Measurements from ENCODE around the gene SYPL2. TPM values are rescaled to one million over a fixed set of nuclear protein-coding genes. Genes with fewer than 3 reads are reported as not detected.
"Not testable (repeated sequence)": the region's sequence is repeated elsewhere in the genome, so short reads cannot be mapped to it uniquely, and the experiment has no call there.

Gene SYPL2
- total RNA-seq, 2 donors from 2014 or later: not detected

DNA sequence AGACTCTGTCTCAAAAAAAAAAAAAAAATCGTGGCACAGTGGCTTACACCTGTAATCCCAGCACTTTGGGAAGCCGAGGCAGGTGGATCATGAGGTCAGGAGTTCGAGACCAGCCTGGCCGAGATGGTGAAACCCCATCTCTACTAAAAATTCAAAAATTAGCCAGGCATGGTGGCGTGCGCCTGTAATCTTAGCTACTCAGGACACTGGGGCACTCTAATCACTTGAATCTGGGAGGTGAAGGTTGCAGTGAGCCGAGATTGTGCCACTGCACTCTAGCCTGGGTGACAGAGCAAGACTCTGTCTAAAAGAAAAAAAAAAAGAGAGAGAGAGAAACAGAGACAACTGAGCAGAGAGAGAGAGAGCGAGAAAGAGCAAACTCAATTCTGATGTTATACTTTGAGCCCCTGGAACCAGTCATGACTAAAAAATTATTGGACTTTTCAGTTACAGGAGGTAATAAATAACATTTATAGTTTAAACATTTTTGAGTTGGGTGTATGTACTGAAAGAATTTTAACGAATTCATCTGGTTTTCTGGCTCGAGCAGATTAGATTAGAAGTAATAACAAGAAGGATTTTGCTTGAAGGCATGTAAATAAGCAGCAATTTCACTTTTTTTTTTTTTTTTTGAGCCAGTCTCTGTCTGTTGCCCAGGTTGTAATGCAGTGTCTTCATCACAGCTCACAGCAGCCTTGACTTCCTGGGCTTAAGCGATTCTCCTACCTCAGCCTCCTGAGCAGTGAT is 20.2 kb upstream of the SYPL2 start:
- H3K4me3 Mint-ChIP-seq; H3K9me3 Mint-ChIP-seq; H3K36me3 Mint-ChIP-seq; H3K4me1 Mint-ChIP-seq (ENCODE audit: low read depth in 2 of 2); H3K27ac Mint-ChIP-seq; ATAC-seq; DNase-seq (ENCODE audit: low spot score): not testable (repeated sequence)
- H3K27me3 Mint-ChIP-seq: peaks cover 18 to 25% of the 10 kb centered on the region in 2 donors

DNA sequence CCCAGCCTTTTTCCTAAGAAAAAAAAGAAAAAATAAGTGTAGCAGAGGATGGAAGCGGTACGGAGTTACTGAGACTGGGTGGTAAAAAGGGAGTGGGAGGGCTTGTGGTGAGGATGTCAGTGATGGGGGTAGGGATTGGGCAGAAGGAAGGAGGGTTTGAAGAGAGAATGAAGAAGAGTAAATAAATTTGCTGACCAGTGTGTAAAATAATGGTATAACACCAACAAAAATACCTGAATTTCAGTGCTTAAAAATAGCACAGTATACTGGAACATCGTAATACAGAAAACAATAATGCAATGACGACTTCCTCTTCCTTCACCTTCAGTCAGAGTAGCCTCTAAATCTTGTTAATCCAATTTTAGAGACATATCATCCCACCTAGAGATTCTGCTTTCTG is 18.8 kb upstream of the SYPL2 start:
- H3K27ac Mint-ChIP-seq: no peak overlapping the region
- H3K4me3 Mint-ChIP-seq: no peak overlapping the region
- no peak for ATAC-seq
- no peaks in the 10 kb centered on the region for H3K9me3 Mint-ChIP-seq
- peaks cover 21 to 31% of the 10 kb centered on the region in 2 donors for H3K27me3 Mint-ChIP-seq
- no peak for DNase-seq (ENCODE audit: low spot score)
- H3K4me1 Mint-ChIP-seq (ENCODE audit: low read depth in 2 of 2): no peaks in the 10 kb centered on the region
- no peaks in the 10 kb centered on the region for H3K36me3 Mint-ChIP-seq

DNA sequence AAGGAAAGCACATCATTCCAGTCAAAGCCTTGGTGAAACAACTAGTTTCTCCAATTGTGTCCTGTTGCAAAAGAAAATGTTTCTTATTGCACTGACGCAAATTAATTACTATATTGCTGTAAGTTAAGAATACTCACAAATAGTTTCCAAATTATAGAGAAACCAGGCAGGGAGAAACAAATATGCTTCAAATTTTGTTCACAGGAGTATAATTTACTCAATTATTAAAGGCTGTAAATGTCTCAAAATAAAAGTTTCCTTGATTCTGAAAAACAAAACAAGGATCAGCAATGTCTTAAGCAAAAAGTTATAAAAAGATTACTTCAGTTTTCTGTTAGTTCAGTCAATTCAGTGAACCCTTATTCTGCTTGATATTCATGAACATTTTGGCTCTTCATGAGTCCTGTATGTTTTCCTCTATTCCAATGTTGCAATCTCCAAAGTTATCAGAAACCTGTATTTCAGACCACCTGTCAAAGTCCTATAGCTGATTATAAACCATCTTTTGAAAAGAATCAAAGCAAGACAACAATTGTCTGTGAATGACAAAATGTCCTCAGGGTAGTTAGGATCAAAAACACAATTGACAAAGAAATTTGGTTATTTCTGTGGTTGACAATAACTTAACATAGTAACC is 11.7 kb upstream of the SYPL2 start:
- H3K4me3 Mint-ChIP-seq: no peak overlapping the region

DNA sequence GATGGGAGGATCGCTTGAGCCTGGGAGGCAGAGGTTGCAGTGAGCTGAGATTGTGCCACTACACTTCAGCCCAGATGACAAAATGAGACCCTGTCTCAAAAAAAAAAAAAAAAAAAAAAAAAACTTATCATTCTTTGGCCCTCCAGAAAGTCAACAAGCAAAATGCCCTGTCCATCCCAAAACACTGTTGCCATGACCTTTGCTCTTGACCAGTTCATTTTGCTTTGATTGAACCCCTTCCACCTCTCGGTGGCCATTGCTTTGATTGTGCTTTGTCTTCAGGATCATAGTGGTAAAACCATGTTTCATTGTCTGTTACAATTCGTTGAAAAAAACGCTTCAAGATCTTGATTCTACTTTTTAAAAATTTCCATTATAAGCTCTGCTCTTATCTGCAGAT is 8.5 kb upstream of the SYPL2 start:
- peaks cover 37 to 38% of the 10 kb centered on the region in 2 donors for H3K27me3 Mint-ChIP-seq

More for the DNA sequence above, 11.7 kb upstream of the SYPL2 start:
- no peak overlapping the region for H3K27ac Mint-ChIP-seq
- no peak for DNase-seq (ENCODE audit: low spot score)
- no peak for ATAC-seq
- no peaks in the 10 kb centered on the region for H3K4me1 Mint-ChIP-seq (ENCODE audit: low read depth in 2 of 2)
- peaks cover 30 to 34% of the 10 kb centered on the region in 2 donors for H3K27me3 Mint-ChIP-seq
- no peaks in the 10 kb centered on the region for H3K9me3 Mint-ChIP-seq
- peaks cover 10% of the 10 kb centered on the region for H3K36me3 Mint-ChIP-seq

DNA sequence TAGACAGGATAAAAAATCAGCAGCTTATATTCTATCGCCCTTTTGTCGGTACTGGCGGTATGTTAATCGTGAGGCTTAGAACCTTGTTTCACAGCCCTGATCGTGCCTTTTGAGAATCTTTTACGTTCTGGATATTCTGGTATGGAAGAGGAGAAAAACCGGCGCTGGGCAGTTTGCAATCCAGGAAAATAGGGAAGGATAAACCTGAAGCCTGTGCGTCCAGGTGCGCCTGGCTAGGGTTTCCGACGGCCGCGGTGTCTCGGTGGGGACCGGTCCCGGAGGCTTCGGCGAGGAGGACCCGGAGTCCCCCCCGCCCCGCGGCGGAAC is 258 bp upstream of the SYPL2 start:
- ATAC-seq: no peak
- Mint-ChIP-seq H3K4me1 (ENCODE audit: low read depth in 2 of 2) (peaks cover 0 to 3% of the 10 kb centered on the region in 2 donors), H3K27ac (no peak overlapping the region), H3K36me3 (no peaks in the 10 kb centered on the region), H3K4me3 (peak overlapping the region; percentile 66), H3K9me3 (no peaks in the 10 kb centered on the region), H3K27me3 (peaks cover 57 to 67% of the 10 kb centered on the region in 2 donors)
- no peak for DNase-seq (ENCODE audit: low spot score)

More for the DNA sequence above, 8.5 kb upstream of the SYPL2 start:
- ATAC-seq: no peak
- Mint-ChIP-seq H3K36me3 (peaks cover 10% of the 10 kb centered on the region), H3K9me3 (no peaks in the 10 kb centered on the region), H3K4me3 (no peak overlapping the region), H3K27ac (no peak overlapping the region), H3K4me1 (ENCODE audit: low read depth in 2 of 2) (no peaks in the 10 kb centered on the region)
- no peak for DNase-seq (ENCODE audit: low spot score)

DNA sequence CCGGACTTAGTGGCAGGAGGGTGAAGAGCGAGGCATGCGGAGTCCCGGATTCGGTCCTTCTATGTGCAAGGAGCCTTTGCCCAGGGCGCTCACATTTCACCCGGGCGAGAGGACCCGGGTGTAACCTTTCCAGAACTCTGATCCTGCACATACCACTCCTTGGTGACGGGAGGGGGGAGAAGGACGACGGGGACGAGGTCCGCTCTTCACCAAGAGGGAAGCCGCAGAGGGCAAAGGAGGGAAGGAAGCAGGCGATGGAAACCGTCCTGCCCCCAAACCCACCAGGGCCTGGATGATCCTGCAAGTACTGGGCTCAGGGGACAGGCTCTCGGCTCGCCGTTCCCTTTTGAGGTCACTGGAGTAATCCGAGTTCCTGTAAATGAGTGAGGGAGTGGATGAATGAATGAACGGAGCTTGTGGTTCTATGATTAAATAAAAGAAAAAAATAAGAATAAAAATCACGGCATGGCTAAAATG is 993 bp downstream of the SYPL2 start:
- Mint-ChIP-seq H3K4me1 (ENCODE audit: low read depth in 2 of 2) (peaks cover 0 to 3% of the 10 kb centered on the region in 2 donors), H3K27me3 (peaks cover 50 to 59% of the 10 kb centered on the region in 2 donors), H3K4me3 (no peak overlapping the region), H3K9me3 (no peaks in the 10 kb centered on the region), H3K36me3 (no peaks in the 10 kb centered on the region), H3K27ac (no peak overlapping the region)
- DNase-seq (ENCODE audit: low spot score): no peak
- peak in 1 of 2 donors; percentile 5 for ATAC-seq

DNA sequence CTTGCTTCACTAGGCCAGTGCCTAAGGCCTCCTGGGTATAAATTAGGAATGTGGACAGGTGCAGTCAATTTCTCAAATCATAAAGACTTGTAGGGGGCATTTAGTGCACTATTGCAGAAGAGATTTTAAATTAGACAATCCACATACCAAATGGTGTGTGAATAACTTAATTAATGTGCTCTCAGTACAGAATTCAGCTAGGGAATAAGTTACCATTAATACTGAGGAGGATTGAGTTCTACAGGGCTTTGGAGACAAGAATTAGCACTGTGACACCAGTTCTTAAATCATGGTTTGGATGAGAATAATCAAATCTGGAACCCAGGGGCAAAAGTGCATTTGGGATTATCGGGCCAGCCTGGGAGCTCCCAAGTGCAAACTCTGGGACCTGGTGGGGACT is 1.7 kb downstream of the SYPL2 start:
- Mint-ChIP-seq H3K27ac (no peak overlapping the region), H3K4me3 (no peak overlapping the region), H3K27me3 (peaks cover 50 to 60% of the 10 kb centered on the region in 2 donors), H3K4me1 (ENCODE audit: low read depth in 2 of 2) (peaks cover 0 to 3% of the 10 kb centered on the region in 2 donors), H3K9me3 (no peaks in the 10 kb centered on the region), H3K36me3 (no peaks in the 10 kb centered on the region)
- no peak for ATAC-seq
- no peak for DNase-seq (ENCODE audit: low spot score)

DNA sequence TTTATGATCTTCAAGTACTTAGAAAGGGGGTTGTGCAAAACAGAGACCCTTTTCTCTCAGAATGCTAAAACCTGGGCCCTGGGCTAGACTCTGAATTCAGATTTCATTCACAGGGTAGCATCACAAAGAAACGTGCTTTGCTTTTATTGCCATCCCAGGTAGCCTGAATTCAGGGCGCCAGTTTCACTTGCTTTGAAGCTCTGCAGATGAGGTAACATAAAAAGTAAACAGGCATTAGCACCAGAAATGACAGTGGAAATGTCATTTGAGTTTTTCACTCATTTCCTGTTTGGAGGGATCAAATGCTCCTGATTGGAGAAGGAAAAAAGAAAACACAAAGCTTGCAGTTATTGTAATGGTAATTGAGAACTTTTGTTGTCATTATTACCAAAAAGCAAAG is 2.6 kb downstream of the SYPL2 start:
- H3K36me3 Mint-ChIP-seq: no peaks in the 10 kb centered on the region
- DNase-seq (ENCODE audit: low spot score) (no peak), ATAC-seq (no peak)
- H3K4me3 Mint-ChIP-seq: no peak overlapping the region
- H3K9me3 Mint-ChIP-seq: no peaks in the 10 kb centered on the region
- H3K27me3 Mint-ChIP-seq: peaks cover 52 to 61% of the 10 kb centered on the region in 2 donors
- H3K27ac Mint-ChIP-seq: no peak overlapping the region
- peaks cover 0 to 3% of the 10 kb centered on the region in 2 donors for H3K4me1 Mint-ChIP-seq (ENCODE audit: low read depth in 2 of 2)

DNA sequence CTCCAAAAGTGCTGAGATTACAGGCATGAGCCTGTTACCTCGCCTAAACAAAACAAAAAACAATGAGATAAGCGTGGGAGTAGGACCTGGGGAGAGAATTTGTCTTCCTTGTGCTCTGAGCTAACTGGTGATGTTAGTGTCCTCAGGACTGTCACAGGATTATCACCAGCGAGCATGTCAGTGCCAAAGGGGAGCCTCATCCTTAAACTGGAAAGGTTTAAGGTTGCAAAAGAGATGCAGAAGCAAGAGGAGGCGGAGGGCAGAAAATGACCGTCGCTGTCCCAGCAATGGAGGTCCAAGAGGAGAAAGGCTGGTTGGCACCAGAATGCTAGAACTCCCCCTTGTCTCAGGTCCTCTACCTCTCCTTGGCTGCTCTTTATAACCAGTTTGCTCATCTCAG is 3.9 kb downstream of the SYPL2 start:
- Mint-ChIP-seq H3K36me3 (no peaks in the 10 kb centered on the region), H3K9me3 (no peaks in the 10 kb centered on the region), H3K4me1 (ENCODE audit: low read depth in 2 of 2) (peaks cover 0 to 3% of the 10 kb centered on the region in 2 donors), H3K27ac (no peak overlapping the region), H3K4me3 (no peak overlapping the region), H3K27me3 (peaks cover 40 to 48% of the 10 kb centered on the region in 2 donors)
- ATAC-seq: no peak
- DNase-seq (ENCODE audit: low spot score): no peak

DNA sequence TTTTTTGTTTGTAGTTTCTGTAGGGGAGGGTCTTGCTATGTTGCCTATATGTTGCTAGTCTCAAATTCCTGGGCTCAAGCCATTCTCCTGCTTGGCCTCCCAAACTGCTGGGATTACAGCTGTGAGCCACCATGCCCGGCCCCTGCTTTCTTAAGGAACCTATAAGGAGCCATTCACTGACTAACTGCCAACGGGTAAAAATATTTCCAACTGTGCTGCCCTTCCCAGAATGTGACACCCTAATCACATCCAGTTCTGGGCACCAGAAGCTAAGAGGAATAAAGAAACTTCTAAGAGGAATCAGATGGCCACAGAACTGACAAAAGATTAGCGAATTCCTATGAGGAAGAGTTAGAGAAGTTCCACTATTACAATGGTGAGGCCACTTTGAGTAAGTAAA is 6.4 kb downstream of the SYPL2 start:
- DNase-seq (ENCODE audit: low spot score) (no peak), ATAC-seq (no peak)
- H3K36me3 Mint-ChIP-seq: no peaks in the 10 kb centered on the region
- no peak overlapping the region for H3K4me3 Mint-ChIP-seq
- H3K27me3 Mint-ChIP-seq: peaks cover 40 to 42% of the 10 kb centered on the region in 2 donors
- no peaks in the 10 kb centered on the region for H3K9me3 Mint-ChIP-seq
- H3K27ac Mint-ChIP-seq: no peak overlapping the region
- no peaks in the 10 kb centered on the region for H3K4me1 Mint-ChIP-seq (ENCODE audit: low read depth in 2 of 2)

DNA sequence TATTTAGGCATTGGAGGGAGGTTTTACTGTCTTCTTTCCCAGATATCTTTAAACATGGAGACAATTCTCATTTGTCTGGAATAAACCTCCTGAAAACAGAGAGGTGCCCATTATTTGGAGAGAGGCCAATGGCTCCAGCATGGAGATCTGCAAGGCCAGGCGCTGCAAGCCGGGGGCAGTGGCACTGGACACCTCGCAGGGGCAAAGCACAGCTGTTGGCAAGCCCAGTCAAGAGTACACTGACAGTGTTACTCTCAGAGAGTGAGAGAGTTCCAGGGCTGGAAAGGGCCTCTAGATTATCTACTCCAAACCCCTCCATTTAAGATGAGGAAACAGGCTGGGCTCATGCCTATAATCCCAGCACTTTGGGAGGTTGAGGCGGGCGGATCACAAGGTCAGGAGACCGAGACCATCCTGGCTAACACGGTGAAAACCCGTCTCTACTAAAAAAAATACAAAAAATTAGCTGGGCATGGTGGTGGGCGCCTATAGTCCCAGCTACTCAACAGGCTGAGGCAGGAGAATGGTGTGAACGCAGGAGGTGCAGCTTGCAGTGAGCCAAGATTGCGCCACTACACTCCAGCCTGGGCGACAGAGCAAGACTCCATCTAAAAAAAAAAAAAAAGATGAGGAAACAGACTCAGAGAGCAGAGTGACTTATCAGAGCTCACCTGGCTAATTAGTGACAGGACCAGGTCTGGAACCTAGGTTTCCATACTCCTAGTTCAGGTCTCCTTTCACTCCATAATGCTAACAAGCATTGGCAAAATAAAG is 7.1 kb downstream of the SYPL2 start:
- not testable (repeated sequence) for H3K9me3 Mint-ChIP-seq; DNase-seq (ENCODE audit: low spot score); H3K4me3 Mint-ChIP-seq; H3K36me3 Mint-ChIP-seq; H3K27ac Mint-ChIP-seq; ATAC-seq; H3K4me1 Mint-ChIP-seq (ENCODE audit: low read depth in 2 of 2)
- H3K27me3 Mint-ChIP-seq: peaks cover 35 to 36% of the 10 kb centered on the region in 2 donors

DNA sequence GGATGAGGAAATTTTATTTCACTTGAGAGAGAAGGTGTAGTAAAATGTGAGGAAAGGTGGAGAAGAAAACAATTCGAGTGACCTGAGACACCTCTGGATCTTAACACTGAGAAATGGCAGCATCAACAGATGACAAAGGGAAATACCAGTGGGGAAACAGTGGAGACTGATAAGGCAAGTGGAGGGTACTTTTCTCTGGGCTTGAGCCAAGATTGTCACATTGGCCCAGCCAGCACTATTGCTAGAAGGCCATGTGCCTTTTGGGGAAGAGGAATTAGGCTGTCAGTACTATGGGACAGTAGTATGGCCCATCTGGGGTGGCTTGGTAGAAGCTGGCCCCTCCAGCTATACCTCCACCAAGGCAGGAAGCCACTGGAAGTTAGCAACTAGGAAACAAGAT is 8.4 kb downstream of the SYPL2 start:
- Mint-ChIP-seq H3K9me3 (no peaks in the 10 kb centered on the region), H3K27me3 (peaks cover 37% of the 10 kb centered on the region in 2 donors), H3K4me1 (ENCODE audit: low read depth in 2 of 2) (peaks cover 7 to 8% of the 10 kb centered on the region in 2 donors), H3K27ac (no peak overlapping the region), H3K4me3 (no peak overlapping the region), H3K36me3 (no peaks in the 10 kb centered on the region)
- DNase-seq (ENCODE audit: low spot score): no peak
- ATAC-seq: no peak

DNA sequence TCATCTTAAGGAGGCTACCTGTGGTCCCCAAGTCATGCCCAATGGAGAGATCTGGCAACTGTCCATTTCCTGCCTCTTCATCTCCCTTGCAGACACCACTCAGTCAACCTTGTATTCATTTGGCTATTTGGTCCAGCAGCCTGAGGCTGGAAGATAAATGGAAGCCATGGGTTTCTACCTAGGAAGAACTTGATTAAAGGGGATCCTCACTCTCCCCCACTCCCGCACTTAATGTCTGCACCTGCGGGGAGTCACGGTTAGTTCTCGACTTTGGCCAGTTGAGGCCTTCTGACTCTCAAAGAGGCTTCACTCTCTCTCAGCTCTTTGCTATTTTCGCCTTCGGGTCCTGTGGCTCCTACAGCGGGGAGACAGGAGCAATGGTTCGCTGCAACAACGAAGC is 8.9 kb downstream of the SYPL2 start:
- H3K36me3 Mint-ChIP-seq: no peaks in the 10 kb centered on the region
- no peak for ATAC-seq
- DNase-seq (ENCODE audit: low spot score): no peak
- peaks cover 35 to 38% of the 10 kb centered on the region in 2 donors for H3K27me3 Mint-ChIP-seq
- H3K9me3 Mint-ChIP-seq: no peaks in the 10 kb centered on the region
- H3K4me3 Mint-ChIP-seq: no peak overlapping the region
- peaks cover 8% of the 10 kb centered on the region in 2 donors for H3K4me1 Mint-ChIP-seq (ENCODE audit: low read depth in 2 of 2)
- H3K27ac Mint-ChIP-seq: no peak overlapping the region

DNA sequence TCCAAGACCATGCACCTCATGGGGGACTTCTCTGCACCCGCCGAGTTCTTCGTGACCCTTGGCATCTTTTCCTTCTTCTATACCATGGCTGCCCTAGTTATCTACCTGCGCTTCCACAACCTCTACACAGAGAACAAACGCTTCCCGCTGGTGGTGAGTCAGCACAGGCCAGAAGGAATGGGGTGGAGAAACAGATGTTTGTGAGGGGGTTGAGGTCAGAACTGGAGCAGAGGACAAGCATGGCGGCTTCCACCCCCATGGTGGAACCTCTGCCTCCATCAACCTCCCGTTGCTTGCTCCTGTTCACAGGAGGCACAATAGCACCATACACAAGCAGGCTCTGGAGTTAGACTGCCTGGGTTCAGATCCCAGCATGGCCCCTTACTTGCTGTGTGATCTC is 10.5 kb downstream of the SYPL2 start:
- Mint-ChIP-seq H3K36me3 (no peaks in the 10 kb centered on the region), H3K4me1 (ENCODE audit: low read depth in 2 of 2) (peaks cover 8% of the 10 kb centered on the region in 2 donors), H3K4me3 (no peak overlapping the region), H3K9me3 (no peaks in the 10 kb centered on the region), H3K27me3 (peaks cover 31 to 38% of the 10 kb centered on the region in 2 donors), H3K27ac (no peak overlapping the region)
- ATAC-seq (no peak), DNase-seq (ENCODE audit: low spot score) (no peak)
